Osteoblast (primary cell): ENCODE measurements around the gene HBG2. TPM values are rescaled to one million over a fixed set of nuclear protein-coding genes. Genes with fewer than 3 reads are reported as not detected.

Source experiments
- DNase-seq: peaks from one replicate; pipeline ENCODE4 v3.0.0; 2011; ENCODE audit warnings: low spot score, mixed read lengths; ENCODE audit not compliant: insufficient read length; ENCODE audit errors: missing footprints
- H2AFZ ChIP-seq: 2 replicates; pipeline ENCODE4 v1.6.0; 2011; ENCODE audit warnings: mild to moderate bottlenecking, low read length
- H3K27ac ChIP-seq: 2 replicates; pipeline ENCODE4 v1.5.1; 2011; ENCODE audit warnings: mild to moderate bottlenecking, low read depth, low read length, moderate library complexity
- H3K27me3 ChIP-seq: 2 replicates; pipeline ENCODE4 v1.6.0; 2012; ENCODE audit warnings: mild to moderate bottlenecking, control low read depth, inconsistent platforms, low read length, moderate library complexity; ENCODE audit not compliant: insufficient read depth
- H3K36me3 ChIP-seq: 2 replicates; pipeline ENCODE4 v1.5.1; 2011; ENCODE audit warnings: mild to moderate bottlenecking, low read length, control low read depth, moderate library complexity; ENCODE audit not compliant: insufficient read depth
- H3K4me1 ChIP-seq: 2 replicates; pipeline ENCODE4 v1.5.1; 2011; ENCODE audit warnings: mild to moderate bottlenecking, low read length, control low read depth, moderate library complexity; ENCODE audit not compliant: insufficient read depth
- H3K4me2 ChIP-seq: 2 replicates; pipeline ENCODE4 v1.6.0; 2011; ENCODE audit warnings: mild to moderate bottlenecking, low read length; ENCODE audit not compliant: insufficient read depth
- H3K4me3 ChIP-seq: fragments of 200-600 bp; sonication (generic); 3 replicates; pipeline ENCODE4 v1.5.1; 2012; ENCODE audit warnings: mild to moderate bottlenecking, low read length, inconsistent platforms; ENCODE audit not compliant: insufficient read depth
- H3K79me2 ChIP-seq: 2 replicates; pipeline ENCODE4 v1.6.0; 2012; ENCODE audit warnings: mild to moderate bottlenecking, low read length, control low read depth, inconsistent platforms; ENCODE audit not compliant: insufficient read depth
- H3K9me3 ChIP-seq: 2 replicates; pipeline ENCODE4 v1.5.1; 2011; ENCODE audit warnings: low read depth, low read length, control low read depth
- H4K20me1 ChIP-seq: 2 replicates; pipeline ENCODE4 v1.6.0; 2012; ENCODE audit warnings: mild to moderate bottlenecking, low read length, control low read depth; ENCODE audit not compliant: insufficient read depth
- total RNA-seq: library from RNA; depleted of rRNA; stranded (reverse); fragments of >200 nt; gene quantifications from 2 replicates; pipeline ENCODE4 v1.2.3, GENCODE V29; 2012
- TF ChIP-seq, protein P1 (sequence below): IDR thresholded peaks from 2 replicates; pipeline ENCODE4 v1.5.1; 2011; ENCODE audit warnings: mild to moderate bottlenecking, low read depth, low read length, moderate library complexity; ENCODE audit errors: extremely low read depth

The HBG2 gene
- total RNA-seq, 1 donor = not detected

DNA sequence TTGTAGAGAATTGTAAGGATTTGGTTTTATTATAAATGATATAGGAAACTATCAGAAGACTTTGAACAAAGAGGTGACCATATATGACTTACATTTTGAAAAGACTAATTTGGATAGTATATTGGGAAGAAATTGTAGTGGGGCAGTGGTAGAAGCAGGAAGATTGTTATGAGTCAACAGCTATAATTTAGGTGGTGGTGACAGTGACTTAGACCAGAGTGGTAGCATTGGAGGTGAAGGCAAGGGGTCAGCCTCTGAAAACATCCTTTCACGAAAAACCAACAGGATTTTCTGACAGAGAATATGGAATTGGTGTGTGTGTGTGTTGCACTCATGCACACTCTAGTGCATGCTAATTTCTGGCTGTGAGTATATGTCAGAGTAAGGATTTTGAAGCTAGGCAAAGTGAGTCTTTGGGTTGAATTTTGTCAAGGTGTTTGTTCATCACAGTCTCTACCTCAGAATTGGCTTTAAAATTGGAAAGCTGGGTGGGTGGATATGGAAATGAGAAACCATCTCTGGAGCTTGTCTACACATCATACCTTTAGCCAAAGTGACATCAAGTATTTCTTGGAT is 23.3 kb upstream of the HBG2 start:
- Histone ChIP-seq H2AFZ (no peak overlapping the region), H3K79me2 (no peaks in the 10 kb centered on the region), H3K4me3 (no peak overlapping the region), H4K20me1 (no peaks in the 10 kb centered on the region), H3K4me1 (peaks cover 6% of the 10 kb centered on the region), H3K9me3 (no peaks in the 10 kb centered on the region), H3K36me3 (no peaks in the 10 kb centered on the region), H3K4me2 (no peak overlapping the region), H3K27ac (no peak overlapping the region), H3K27me3 (no peaks in the 10 kb centered on the region)
- TF ChIP-seq, protein P1, sequence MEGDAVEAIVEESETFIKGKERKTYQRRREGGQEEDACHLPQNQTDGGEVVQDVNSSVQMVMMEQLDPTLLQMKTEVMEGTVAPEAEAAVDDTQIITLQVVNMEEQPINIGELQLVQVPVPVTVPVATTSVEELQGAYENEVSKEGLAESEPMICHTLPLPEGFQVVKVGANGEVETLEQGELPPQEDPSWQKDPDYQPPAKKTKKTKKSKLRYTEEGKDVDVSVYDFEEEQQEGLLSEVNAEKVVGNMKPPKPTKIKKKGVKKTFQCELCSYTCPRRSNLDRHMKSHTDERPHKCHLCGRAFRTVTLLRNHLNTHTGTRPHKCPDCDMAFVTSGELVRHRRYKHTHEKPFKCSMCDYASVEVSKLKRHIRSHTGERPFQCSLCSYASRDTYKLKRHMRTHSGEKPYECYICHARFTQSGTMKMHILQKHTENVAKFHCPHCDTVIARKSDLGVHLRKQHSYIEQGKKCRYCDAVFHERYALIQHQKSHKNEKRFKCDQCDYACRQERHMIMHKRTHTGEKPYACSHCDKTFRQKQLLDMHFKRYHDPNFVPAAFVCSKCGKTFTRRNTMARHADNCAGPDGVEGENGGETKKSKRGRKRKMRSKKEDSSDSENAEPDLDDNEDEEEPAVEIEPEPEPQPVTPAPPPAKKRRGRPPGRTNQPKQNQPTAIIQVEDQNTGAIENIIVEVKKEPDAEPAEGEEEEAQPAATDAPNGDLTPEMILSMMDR = no peak
- no peak for DNase-seq

- Histone ChIP-seq H3K27me3 (no peaks in the 10 kb centered on the region), H3K9me3 (no peaks in the 10 kb centered on the region), H3K79me2 (no peaks in the 10 kb centered on the region), H3K36me3 (no peaks in the 10 kb centered on the region), H2AFZ (no peak overlapping the region), H4K20me1 (no peaks in the 10 kb centered on the region), H3K4me3 (no peak overlapping the region), H3K4me2 (no peak overlapping the region), H3K27ac (no peak overlapping the region), H3K4me1 (peaks cover 6% of the 10 kb centered on the region)
- DNase-seq = no peak
- TF ChIP-seq, protein P1 = no peak
Measured at GRCh38 chr11:5276697-5277096, 22.1 kb upstream of the HBG2 start.

DNA sequence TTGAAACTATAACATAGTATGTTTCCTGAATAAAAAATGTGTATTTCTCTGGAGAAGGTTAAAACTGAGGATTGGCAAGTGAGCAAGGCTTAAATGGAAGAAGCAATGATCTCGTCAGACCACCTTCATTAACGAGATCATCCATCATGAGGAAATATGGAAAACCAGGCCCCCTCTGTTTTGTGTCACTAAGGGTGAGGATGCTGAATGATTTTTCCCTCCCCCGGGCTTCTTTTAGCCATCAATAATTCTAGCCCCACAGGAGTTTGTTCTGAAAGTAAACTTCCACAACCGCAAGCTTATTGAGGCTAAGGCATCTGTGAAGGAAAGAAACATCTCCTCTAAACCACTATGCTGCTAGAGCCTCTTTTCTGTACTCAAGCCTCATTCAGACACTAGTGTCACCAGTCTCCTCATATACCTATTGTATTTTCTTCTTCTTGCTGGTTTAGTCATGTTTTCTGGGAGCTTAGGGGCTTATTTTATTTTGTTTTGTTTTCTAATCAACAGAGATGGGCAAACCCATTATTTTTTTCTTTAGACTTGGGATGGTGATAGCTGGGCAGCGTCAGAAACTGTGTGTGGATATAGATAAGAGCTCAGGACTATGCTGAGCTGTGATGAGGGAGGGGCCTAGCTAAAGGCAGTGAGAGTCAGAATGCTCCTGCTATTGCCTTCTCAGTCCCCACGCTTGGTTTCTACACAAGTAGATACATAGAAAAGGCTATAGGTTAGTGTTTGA is 21.0 kb upstream of the HBG2 start:
- Histone ChIP-seq H3K27me3 (no peaks in the 10 kb centered on the region), H3K36me3 (no peaks in the 10 kb centered on the region), H2AFZ (no peak overlapping the region), H3K79me2 (no peaks in the 10 kb centered on the region), H4K20me1 (no peaks in the 10 kb centered on the region), H3K9me3 (no peaks in the 10 kb centered on the region), H3K4me1 (no peaks in the 10 kb centered on the region), H3K4me2 (no peak overlapping the region), H3K4me3 (no peak overlapping the region), H3K27ac (no peak overlapping the region)
- no peak for DNase-seq
- TF ChIP-seq, protein P1 = no peak

- H3K27me3 ChIP-seq = no peaks in the 10 kb centered on the region
- no peak overlapping the region for H2AFZ ChIP-seq
- H3K27ac ChIP-seq = no peak overlapping the region
- TF ChIP-seq, protein P1 = no peak
- no peaks in the 10 kb centered on the region for H3K9me3 ChIP-seq
- no peak for DNase-seq
- H3K4me1 ChIP-seq = no peaks in the 10 kb centered on the region
- no peaks in the 10 kb centered on the region for H4K20me1 ChIP-seq
- no peak overlapping the region for H3K4me3 ChIP-seq
- H3K4me2 ChIP-seq = no peak overlapping the region
- H3K79me2 ChIP-seq = no peaks in the 10 kb centered on the region
- H3K36me3 ChIP-seq = no peaks in the 10 kb centered on the region
Measured at GRCh38 chr11:5274395-5274794, 19.8 kb upstream of the HBG2 start.
